Gastrocnemius medialis (tissue), 4 donors: ENCODE measurements around the gene SQSTM1. TPM values are rescaled to one million over a fixed set of nuclear protein-coding genes. Genes with fewer than 3 reads are reported as not detected.

Experiments used
- ATAC-seq, 2 donors: fragments of 150-250 bp; one replicate each; pipeline ENCODE4 v1.9.1; 2016
- DNase-seq, 2 donors: peaks; one replicate each; pipeline ENCODE4 v3.0.0-alpha.2; 2019
- H3K27ac ChIP-seq, 4 donors: fragments of 200-600 bp; sonication (generic); 1 replicate in 1 of 4; 2 replicates in 3 of 4; pipeline ENCODE4 v1.5.1; 2016 to 2018; ENCODE audit warnings: mild to moderate bottlenecking in 2 of 4, moderate library complexity in 1 of 4
- H3K27me3 ChIP-seq, 3 donors: fragments of 200-600 bp; sonication (generic) in 2 of 3; 1 replicate in 1 of 3; 2 replicates in 2 of 3; pipeline versions ENCODE4 v1.5.1 to v1.6.0; 2016 to 2019; ENCODE audit warnings: mild to moderate bottlenecking in 1 of 3, moderate library complexity in 1 of 3
- H3K36me3 ChIP-seq, 2 donors: fragments of 200-600 bp; sonication (generic) in 1 of 2; one replicate each; pipeline ENCODE4 v1.5.1; 2017 to 2018
- H3K4me1 ChIP-seq, 2 donors: fragments of 200-600 bp; sonication (generic) in 1 of 2; one replicate each; pipeline ENCODE4 v1.5.1; 2016 to 2017; ENCODE audit warnings: mild to moderate bottlenecking in 2 of 2
- H3K4me3 ChIP-seq, 4 donors: fragments of 200-600 bp; sonication (generic) in 3 of 4; 1 replicate in 1 of 4; 2 replicates in 3 of 4; pipeline ENCODE4 v1.5.1; 2016 to 2019; ENCODE audit warnings: mild to moderate bottlenecking in 2 of 4
- H3K9me3 ChIP-seq, 3 donors: fragments of 200-600 bp; sonication (generic) in 2 of 3; 1 replicate in 1 of 3; 2 replicates in 2 of 3; pipeline ENCODE4 v1.5.1; 2016 to 2019
- CTCF ChIP-seq, 5 experiments: fragments of 450-650 bp in 3 of 5; fragments of 200-600 bp in 2 of 5; sonication (generic) in 2 of 5; IDR thresholded peaks in 4 of 5; conservative IDR thresholded peaks in 1 of 5; 1 replicate in 4 of 5; 2 replicates in 1 of 5; pipeline ENCODE4 v1.5.1; 2016 to 2019; ENCODE audit warnings: antibody characterized with exemption in 5 of 5, mild to moderate bottlenecking in 3 of 5, moderate library complexity in 3 of 5
- POLR2A ChIP-seq, 2 donors: fragments of 450-650 bp; IDR thresholded peaks; one replicate each; pipeline ENCODE4 v1.6.1; 2017; ENCODE audit warnings: antibody characterized with exemption in 2 of 2, mild to moderate bottlenecking in 2 of 2, moderate library complexity in 2 of 2
- in situ Hi-C, 4 donors: fragments of 200-750 bp; cut with MboI; loops; one replicate each; pipeline versions ENCODE4 v1.15.0 to v1.8.0; 2017; ENCODE audit warnings: low sequenced_read_pairs in 4 of 4
- intact Hi-C: fragments of 100-400 bp; cut with DNase I; formaldehyde crosslinking; loops from one replicate; pipeline ENCODE4 v1.15.1; 2023; ENCODE audit warnings: low total_unique reads
- total RNA-seq, 4 donors: library from RNA; depleted of rRNA; stranded (reverse); fragments of >200 nt; gene quantifications; one replicate each; pipeline versions ENCODE4 v1.1.0 to v1.2.3, GENCODE V29; 2016

The SQSTM1 gene
- total RNA-seq, 4 donors from 2014 or later, result 1,080 to 1,340 (median 1,178) TPM

GRCh38 chr5:179867079-179867465 lies 46.4 kb downstream of the SQSTM1 start:
- no peak for TF ChIP-seq POLR2A (IDR thresholded peaks at IDR 0.05)
- no peak for TF ChIP-seq CTCF (IDR thresholded peaks at IDR 0.05 in 4 of 5, conservative IDR thresholded peaks at IDR 0.05 in 1 of 5)
- intact Hi-C loops (no loop called here), in situ Hi-C loops (loop anchor here in 1 of 4 donors (25.0 kb wide), 1 partner anchor 105 kb away; no protein-coding TSS in a partner anchor)
- no peak overlapping the region for H3K4me3 ChIP-seq
- DNase-seq, result no peak
- ATAC-seq, result no peak
- peaks cover 3 to 6% of the 10 kb centered on the region in 2 donors for H3K4me1 ChIP-seq
- H3K27me3 ChIP-seq, result no peaks in the 10 kb centered on the region
- no peak overlapping the region for H3K27ac ChIP-seq
- H3K36me3 ChIP-seq, result peaks cover 0 to 73% of the 10 kb centered on the region in 2 donors
- no peaks in the 10 kb centered on the region for H3K9me3 ChIP-seq

GRCh38 chr5:179867476-179867875 lies 46.8 kb downstream of the SQSTM1 start:
- no peak overlapping the region for H3K27ac ChIP-seq
- H3K27me3 ChIP-seq, result no peaks in the 10 kb centered on the region
- intact Hi-C loops, result no loop called here
- no peak for ATAC-seq
- H3K4me1 ChIP-seq, result peaks cover 3 to 6% of the 10 kb centered on the region in 2 donors
- TF ChIP-seq CTCF (IDR thresholded peaks at IDR 0.05 in 4 of 5, conservative IDR thresholded peaks at IDR 0.05 in 1 of 5), result no peak
- TF ChIP-seq POLR2A (IDR thresholded peaks at IDR 0.05), result no peak
- H3K4me3 ChIP-seq, result no peak overlapping the region
- no peaks in the 10 kb centered on the region for H3K9me3 ChIP-seq
- DNase-seq, result no peak
- H3K36me3 ChIP-seq, result peaks cover 0 to 74% of the 10 kb centered on the region in 2 donors
- in situ Hi-C loops, result loop anchor here in 1 of 4 donors (25.0 kb wide), 1 partner anchor 105 kb away; no protein-coding TSS in a partner anchor

GRCh38 chr5:179868541-179868940 lies 47.8 kb downstream of the SQSTM1 start:
- ATAC-seq, result no peak
- no peak for DNase-seq
- Histone ChIP-seq H3K36me3 (peaks cover 0 to 74% of the 10 kb centered on the region in 2 donors), H3K27ac (no peak overlapping the region), H3K9me3 (no peaks in the 10 kb centered on the region), H3K4me3 (no peak overlapping the region), H3K27me3 (no peaks in the 10 kb centered on the region), H3K4me1 (peaks cover 3 to 6% of the 10 kb centered on the region in 2 donors)
- intact Hi-C loops (no loop called here), in situ Hi-C loops (loop anchor here in 1 of 4 donors (25.0 kb wide), 1 partner anchor 106 kb away; no protein-coding TSS in a partner anchor)
- TF ChIP-seq CTCF (IDR thresholded peaks at IDR 0.05 in 4 of 5, conservative IDR thresholded peaks at IDR 0.05 in 1 of 5), result no peak
- TF ChIP-seq POLR2A (IDR thresholded peaks at IDR 0.05), result no peak

- H3K36me3 ChIP-seq, result peaks cover 0 to 75% of the 10 kb centered on the region in 2 donors
- no peak for ATAC-seq
Observed at GRCh38 chr5:179869101-179869500, 48.4 kb downstream of the SQSTM1 start.

More at GRCh38 chr5:179869101-179869500, 48.4 kb downstream of the SQSTM1 start:
- peaks cover 3 to 6% of the 10 kb centered on the region in 2 donors for H3K4me1 ChIP-seq
- TF ChIP-seq CTCF (IDR thresholded peaks at IDR 0.05 in 4 of 5, conservative IDR thresholded peaks at IDR 0.05 in 1 of 5) (no peak), POLR2A (IDR thresholded peaks at IDR 0.05) (no peak)
- H3K27me3 ChIP-seq, result no peaks in the 10 kb centered on the region
- no peaks in the 10 kb centered on the region for H3K9me3 ChIP-seq
- in situ Hi-C loops, result loop anchor here in 1 of 4 donors (25.0 kb wide), 1 partner anchor 107 kb away; no protein-coding TSS in a partner anchor
- no peak for DNase-seq
- no peak overlapping the region for H3K4me3 ChIP-seq
- intact Hi-C loops, result no loop called here
- H3K27ac ChIP-seq, result no peak overlapping the region
